ENCODE measurements around the gene FAF1.
"Not testable (repeated sequence)": the region's sequence is repeated elsewhere in the genome, so short reads cannot be mapped to it uniquely, and the experiment has no call there.

DNA sequence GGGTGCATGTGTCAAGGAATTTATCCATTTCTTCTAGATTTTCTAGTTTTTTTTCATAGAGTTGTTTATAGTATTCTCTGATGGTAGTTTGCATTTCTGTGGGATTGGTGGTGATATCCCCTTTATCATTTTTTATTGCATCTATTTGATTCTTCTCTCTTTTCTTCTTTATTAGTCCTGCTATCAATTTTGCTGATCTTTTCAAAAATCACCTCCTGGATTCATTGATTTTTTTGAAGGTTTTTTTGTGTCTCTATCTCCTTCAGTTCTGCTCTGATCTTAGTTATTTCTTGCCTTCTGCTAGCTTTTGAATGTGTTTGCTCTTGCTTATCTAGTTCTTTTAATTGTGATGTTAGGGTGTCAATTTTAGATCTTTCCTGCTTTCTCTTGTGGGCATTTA lies 52.5 kb downstream of the FAF1 start:
- not testable (repeated sequence) for TF ChIP-seq POLR2A (IDR thresholded peaks at IDR 0.05)
- TF ChIP-seq, protein P1, sequence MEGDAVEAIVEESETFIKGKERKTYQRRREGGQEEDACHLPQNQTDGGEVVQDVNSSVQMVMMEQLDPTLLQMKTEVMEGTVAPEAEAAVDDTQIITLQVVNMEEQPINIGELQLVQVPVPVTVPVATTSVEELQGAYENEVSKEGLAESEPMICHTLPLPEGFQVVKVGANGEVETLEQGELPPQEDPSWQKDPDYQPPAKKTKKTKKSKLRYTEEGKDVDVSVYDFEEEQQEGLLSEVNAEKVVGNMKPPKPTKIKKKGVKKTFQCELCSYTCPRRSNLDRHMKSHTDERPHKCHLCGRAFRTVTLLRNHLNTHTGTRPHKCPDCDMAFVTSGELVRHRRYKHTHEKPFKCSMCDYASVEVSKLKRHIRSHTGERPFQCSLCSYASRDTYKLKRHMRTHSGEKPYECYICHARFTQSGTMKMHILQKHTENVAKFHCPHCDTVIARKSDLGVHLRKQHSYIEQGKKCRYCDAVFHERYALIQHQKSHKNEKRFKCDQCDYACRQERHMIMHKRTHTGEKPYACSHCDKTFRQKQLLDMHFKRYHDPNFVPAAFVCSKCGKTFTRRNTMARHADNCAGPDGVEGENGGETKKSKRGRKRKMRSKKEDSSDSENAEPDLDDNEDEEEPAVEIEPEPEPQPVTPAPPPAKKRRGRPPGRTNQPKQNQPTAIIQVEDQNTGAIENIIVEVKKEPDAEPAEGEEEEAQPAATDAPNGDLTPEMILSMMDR (IDR thresholded peaks at IDR 0.05): not testable (repeated sequence)

Measured in tibial nerve (tissue), 3 donors.